Osteoblast (primary cell): ENCODE data around the gene KRTAP9-3. TPM values are rescaled to one million over a fixed set of nuclear protein-coding genes. Genes with fewer than 3 reads are reported as not detected.
"Not testable (repeated sequence)": the region's sequence is repeated elsewhere in the genome, so short reads cannot be mapped to it uniquely, and the experiment has no call there.

ENCODE experiments used
- DNase-seq: peaks from one replicate; pipeline ENCODE4 v3.0.0; 2011; ENCODE audit warnings: low spot score, mixed read lengths; ENCODE audit not compliant: insufficient read length; ENCODE audit errors: missing footprints
- H2AFZ ChIP-seq: 2 replicates; pipeline ENCODE4 v1.6.0; 2011; ENCODE audit warnings: mild to moderate bottlenecking, low read length
- H3K27ac ChIP-seq: 2 replicates; pipeline ENCODE4 v1.5.1; 2011; ENCODE audit warnings: mild to moderate bottlenecking, low read depth, low read length, moderate library complexity
- H3K27me3 ChIP-seq: 2 replicates; pipeline ENCODE4 v1.6.0; 2012; ENCODE audit warnings: mild to moderate bottlenecking, control low read depth, inconsistent platforms, low read length, moderate library complexity; ENCODE audit not compliant: insufficient read depth
- H3K36me3 ChIP-seq: 2 replicates; pipeline ENCODE4 v1.5.1; 2011; ENCODE audit warnings: mild to moderate bottlenecking, low read length, control low read depth, moderate library complexity; ENCODE audit not compliant: insufficient read depth
- H3K4me1 ChIP-seq: 2 replicates; pipeline ENCODE4 v1.5.1; 2011; ENCODE audit warnings: mild to moderate bottlenecking, low read length, control low read depth, moderate library complexity; ENCODE audit not compliant: insufficient read depth
- H3K4me2 ChIP-seq: 2 replicates; pipeline ENCODE4 v1.6.0; 2011; ENCODE audit warnings: mild to moderate bottlenecking, low read length; ENCODE audit not compliant: insufficient read depth
- H3K4me3 ChIP-seq: fragments of 200-600 bp; sonication (generic); 3 replicates; pipeline ENCODE4 v1.5.1; 2012; ENCODE audit warnings: mild to moderate bottlenecking, low read length, inconsistent platforms; ENCODE audit not compliant: insufficient read depth
- H3K79me2 ChIP-seq: 2 replicates; pipeline ENCODE4 v1.6.0; 2012; ENCODE audit warnings: mild to moderate bottlenecking, low read length, control low read depth, inconsistent platforms; ENCODE audit not compliant: insufficient read depth
- H3K9me3 ChIP-seq: 2 replicates; pipeline ENCODE4 v1.5.1; 2011; ENCODE audit warnings: low read depth, low read length, control low read depth
- H4K20me1 ChIP-seq: 2 replicates; pipeline ENCODE4 v1.6.0; 2012; ENCODE audit warnings: mild to moderate bottlenecking, low read length, control low read depth; ENCODE audit not compliant: insufficient read depth
- CTCF ChIP-seq: IDR thresholded peaks from 2 replicates; pipeline ENCODE4 v1.5.1; 2011; ENCODE audit warnings: mild to moderate bottlenecking, low read depth, low read length, moderate library complexity; ENCODE audit errors: extremely low read depth
- total RNA-seq: library from RNA; depleted of rRNA; stranded (reverse); fragments of >200 nt; gene quantifications from 2 replicates; pipeline ENCODE4 v1.2.3, GENCODE V29; 2012

The KRTAP9-3 gene
- total RNA-seq: not detected in 2 replicates

GRCh38 chr17:41232399-41233105 is at the start of gene KRTAP9-3:
KRTAP9-3 (plus strand) TSS chr17:41232449; CDS start chr17:41232502, 53 bp downstream.
- H3K36me3 ChIP-seq, H3K9me3 ChIP-seq, H3K4me2 ChIP-seq, H2AFZ ChIP-seq, H4K20me1 ChIP-seq, H3K4me3 ChIP-seq, H3K4me1 ChIP-seq, H3K27me3 ChIP-seq, H3K27ac ChIP-seq, DNase-seq, H3K79me2 ChIP-seq: not testable (repeated sequence)

- no peak within 1 kb of the TSS for H3K4me3 ChIP-seq
- no peaks in the 10 kb centered on the region for H3K79me2 ChIP-seq
- no peaks in the 10 kb centered on the region for H3K27me3 ChIP-seq
- H3K36me3 ChIP-seq: no peaks in the 10 kb centered on the region
- H3K9me3 ChIP-seq: no peaks in the 10 kb centered on the region
- H2AFZ ChIP-seq: no peak within 1 kb of the TSS
- peaks cover 3% of the 10 kb centered on the region for H3K4me1 ChIP-seq
- H3K4me2 ChIP-seq: no peak within 1 kb of the TSS
- H4K20me1 ChIP-seq: no peaks in the 10 kb centered on the region
- no peak for TF ChIP-seq CTCF
- no peak within 1 kb of the TSS for H3K27ac ChIP-seq
- DNase-seq: no peak
Observed at GRCh38 chr17:41184480-41184961, 47.7 kb upstream of the KRTAP9-3 start, which contains the start of gene KRTAP4-1. KRTAP4-1 (minus strand) TSS chr17:41184911; CDS start chr17:41184854, 57 bp downstream.

- Histone ChIP-seq H3K4me2 (no peak overlapping the region), H3K36me3 (no peaks in the 10 kb centered on the region), H4K20me1 (no peaks in the 10 kb centered on the region), H3K79me2 (no peaks in the 10 kb centered on the region), H2AFZ (no peak overlapping the region), H3K9me3 (no peaks in the 10 kb centered on the region), H3K27me3 (no peaks in the 10 kb centered on the region), H3K4me1 (no peaks in the 10 kb centered on the region), H3K4me3 (no peak overlapping the region), H3K27ac (no peak overlapping the region)
- DNase-seq: no peak
- TF ChIP-seq CTCF: no peak
Observed at GRCh38 chr17:41185001-41185400, 47.2 kb upstream of the KRTAP9-3 start.

GRCh38 chr17:41186872-41187271 is 45.4 kb upstream of the KRTAP9-3 start:
- no peak overlapping the region for H3K4me3 ChIP-seq
- H2AFZ ChIP-seq: no peak overlapping the region
- no peak overlapping the region for H3K4me2 ChIP-seq
- no peaks in the 10 kb centered on the region for H3K27me3 ChIP-seq
- no peaks in the 10 kb centered on the region for H3K36me3 ChIP-seq
- DNase-seq: no peak
- H3K79me2 ChIP-seq: no peaks in the 10 kb centered on the region
- H3K4me1 ChIP-seq: no peaks in the 10 kb centered on the region
- H3K27ac ChIP-seq: no peak overlapping the region
- no peaks in the 10 kb centered on the region for H4K20me1 ChIP-seq
- no peak for TF ChIP-seq CTCF
- no peaks in the 10 kb centered on the region for H3K9me3 ChIP-seq

GRCh38 chr17:41189837-41190318 is 42.4 kb upstream of the KRTAP9-3 start, which contains the start of gene KRTAP9-1:
KRTAP9-1 (plus strand) TSS chr17:41189887; CDS start chr17:41189887, 0 bp downstream.
- not testable (repeated sequence) for H3K27ac ChIP-seq, H3K4me1 ChIP-seq, H4K20me1 ChIP-seq, H2AFZ ChIP-seq, H3K36me3 ChIP-seq, H3K4me2 ChIP-seq, H3K4me3 ChIP-seq, H3K9me3 ChIP-seq, DNase-seq, H3K27me3 ChIP-seq, H3K79me2 ChIP-seq
